Renal pelvis (tissue), 4 donors: ENCODE data around the gene NPRL2. TPM values are rescaled to one million over a fixed set of nuclear protein-coding genes. Genes with fewer than 3 reads are reported as not detected.

ENCODE experiments used
- DNase-seq: peaks from one replicate; pipeline ENCODE4 v3.0.0-alpha.2; 2013
- polyA plus RNA-seq, 3 donors: library from polyadenylated mRNA; unstranded; fragments of 120-200 nt; gene quantifications; one replicate each; pipeline ENCODE4 v1.2.1, GENCODE V29; 2013; ENCODE audit not compliant: insufficient read length in 3 of 3

NPRL2 gene
- polyA plus RNA-seq, 3 donors: 29.2 to 32.9 (median 32.3) TPM

GRCh38 chr3:50375258-50375931 lies 24.8 kb upstream of the NPRL2 start:
- DNase-seq: no peak

DNA sequence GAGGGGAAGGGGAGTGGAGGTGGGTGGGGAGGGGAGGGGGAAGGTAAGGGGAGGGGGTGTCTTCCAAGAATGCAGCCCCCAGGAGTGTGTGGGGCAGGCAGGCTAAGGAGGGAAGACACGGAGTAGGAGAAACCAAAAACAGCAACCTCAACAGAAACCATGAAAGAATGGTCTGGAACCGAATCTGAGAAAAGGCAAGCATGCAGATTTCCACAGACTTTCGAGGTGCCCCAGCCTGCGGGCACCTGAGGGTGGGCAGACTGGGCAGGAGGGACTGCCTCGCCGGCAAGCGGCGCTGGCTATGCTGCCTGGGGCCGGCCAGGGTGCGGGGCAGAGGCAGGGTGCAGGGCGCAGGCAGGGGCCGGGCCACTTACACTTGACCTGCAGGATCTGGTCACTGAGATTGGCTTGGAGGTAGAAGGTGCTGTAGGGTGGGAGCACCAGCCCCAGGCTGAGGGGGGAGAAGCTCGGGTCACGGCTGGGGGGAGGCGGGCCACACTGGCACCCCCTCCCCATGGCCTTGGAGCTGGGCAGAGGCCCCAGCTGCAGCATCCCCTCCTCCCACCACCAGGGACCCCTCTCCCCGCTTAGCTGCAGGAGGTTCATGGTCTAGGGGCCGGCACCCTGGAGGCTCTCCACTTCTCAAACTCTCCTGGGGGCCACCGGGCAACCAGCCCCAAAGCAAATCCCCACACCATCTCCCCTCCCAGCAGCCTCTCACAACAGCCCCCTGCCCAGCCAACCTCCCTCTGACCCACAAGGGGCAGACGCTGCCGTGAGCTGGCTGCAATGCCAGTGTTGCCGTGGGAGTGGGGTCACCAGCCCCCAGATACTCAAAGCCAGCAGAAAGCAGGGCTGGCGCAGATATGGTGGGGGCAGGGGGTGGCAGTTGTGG lies 24.0 kb upstream of the NPRL2 start:
- DNase-seq: no peak

DNA sequence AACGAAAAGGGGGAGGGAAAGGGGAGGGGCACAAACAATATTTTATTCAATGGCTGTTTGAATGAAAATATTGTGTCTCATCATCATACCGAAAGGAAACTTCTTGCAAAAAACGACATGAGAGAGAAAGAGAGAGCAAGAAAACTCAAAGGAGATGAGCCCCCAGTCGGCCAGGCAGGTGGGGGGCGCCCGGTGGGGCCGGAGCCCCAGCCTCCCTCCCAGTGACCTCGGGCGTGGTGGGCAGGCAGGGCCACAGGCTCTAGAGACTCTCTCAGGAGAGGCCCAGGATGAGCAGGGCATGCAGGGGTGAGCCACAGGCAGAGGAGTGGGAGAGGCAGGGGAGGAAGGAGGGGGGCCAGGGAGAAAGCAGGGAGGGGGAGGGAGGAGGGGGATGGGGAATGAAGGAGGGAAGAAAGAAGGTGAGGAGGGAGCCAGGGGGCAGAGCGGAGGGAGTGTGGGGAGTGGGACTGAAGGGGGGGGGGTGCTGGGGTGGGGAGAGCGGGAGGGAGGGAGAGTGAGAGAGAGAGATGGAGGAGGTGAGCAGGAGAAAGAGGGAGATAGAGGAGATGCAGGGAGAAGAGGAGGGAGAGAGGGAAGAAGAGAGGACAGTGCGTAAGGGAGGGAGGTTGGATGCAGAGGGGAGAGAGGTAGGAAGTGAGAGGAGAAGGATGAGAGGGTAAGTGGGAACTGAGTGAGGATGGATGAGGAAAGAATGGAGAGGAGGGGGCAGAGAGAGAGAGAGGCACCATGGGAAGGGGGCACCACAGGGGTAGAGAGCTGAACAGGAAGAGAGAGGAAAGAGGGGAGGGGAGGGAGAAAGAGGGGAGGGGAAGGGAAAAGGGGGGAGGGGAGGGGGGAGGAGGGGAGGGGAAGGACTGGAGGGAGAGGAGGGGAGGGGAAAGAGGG lies 22.8 kb upstream of the NPRL2 start:
- DNase-seq: no peak

GRCh38 chr3:50372349-50372748 lies 21.8 kb upstream of the NPRL2 start:
- DNase-seq: no peak

DNA sequence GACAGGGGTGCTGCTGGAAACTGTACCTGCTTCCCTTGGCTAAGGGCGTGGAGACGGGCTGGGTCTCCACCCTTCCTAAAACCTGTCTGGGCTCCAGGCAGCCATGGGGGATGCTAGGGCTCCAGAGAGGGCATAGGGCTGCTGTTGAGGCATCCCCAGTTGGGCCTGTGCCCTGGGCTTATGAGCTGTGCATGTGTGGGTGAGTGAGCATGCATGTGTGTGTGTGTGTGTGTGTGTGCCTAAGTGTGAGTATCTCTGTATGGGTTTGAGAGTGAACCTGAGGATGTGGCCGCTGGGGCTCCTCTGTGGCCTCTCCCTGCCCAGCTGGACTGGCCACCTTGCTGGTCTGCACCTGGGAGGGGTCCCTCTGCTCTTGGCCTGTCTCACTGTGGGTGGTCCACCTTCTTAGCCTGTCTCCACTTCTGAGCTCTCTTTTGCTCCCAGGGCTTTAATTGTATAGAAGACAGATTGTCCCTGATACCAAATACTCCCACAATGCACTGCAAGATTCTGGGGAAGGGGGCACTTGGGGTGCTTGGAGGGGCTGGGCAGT lies 20.6 kb upstream of the NPRL2 start:
- DNase-seq: no peak

DNA sequence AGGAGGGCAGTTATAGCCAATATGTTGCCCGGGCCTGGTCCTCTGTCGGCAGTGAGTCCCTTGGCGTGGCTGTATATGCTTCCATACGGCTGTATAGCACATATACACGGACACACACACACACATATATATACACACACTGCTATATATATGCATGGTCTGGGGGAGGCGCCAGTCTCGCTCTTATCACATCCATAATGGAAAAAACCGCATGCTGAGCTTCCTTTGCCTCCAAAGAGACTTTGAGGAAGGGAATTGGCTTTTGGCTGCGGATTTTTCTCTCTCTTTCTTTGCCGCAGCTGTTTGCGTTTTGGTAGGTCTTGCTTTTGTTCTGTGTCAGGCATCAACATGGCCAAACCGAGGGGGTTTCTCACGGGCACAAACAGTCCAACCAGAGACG lies 20.0 kb upstream of the NPRL2 start:
- no peak for DNase-seq

DNA sequence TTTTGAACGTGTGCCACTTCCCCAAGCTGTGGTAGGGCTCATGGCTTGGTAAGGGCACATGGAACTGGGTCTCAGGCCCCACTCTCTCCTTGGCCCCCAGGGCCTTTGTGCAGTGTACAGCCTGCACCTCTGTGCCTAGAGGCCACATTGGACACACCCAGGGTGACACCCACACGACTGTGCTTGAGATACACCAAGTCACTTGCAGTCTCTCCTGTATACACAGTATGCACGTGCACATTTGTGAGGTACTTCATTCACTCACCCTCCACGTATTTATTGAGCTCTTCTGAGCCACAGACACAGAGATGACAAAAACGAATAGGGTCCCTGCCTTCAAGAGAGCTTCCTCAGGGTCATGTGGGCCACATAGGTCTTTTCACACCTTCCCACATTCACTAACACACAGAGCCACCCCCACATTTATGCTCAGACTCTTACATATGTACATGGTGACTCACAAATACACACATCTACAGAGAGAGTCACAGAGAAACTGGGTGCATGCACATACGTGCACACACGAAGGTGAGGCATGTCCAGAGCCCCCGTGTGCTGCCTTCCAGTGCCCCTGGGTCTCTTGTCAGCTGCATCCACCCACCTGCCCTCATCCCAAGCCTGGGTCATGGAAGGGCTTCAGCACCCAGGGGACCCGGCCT lies 18.6 kb upstream of the NPRL2 start:
- no peak for DNase-seq

GRCh38 chr3:50365842-50366220 lies 15.3 kb upstream of the NPRL2 start:
- no peak for DNase-seq

DNA sequence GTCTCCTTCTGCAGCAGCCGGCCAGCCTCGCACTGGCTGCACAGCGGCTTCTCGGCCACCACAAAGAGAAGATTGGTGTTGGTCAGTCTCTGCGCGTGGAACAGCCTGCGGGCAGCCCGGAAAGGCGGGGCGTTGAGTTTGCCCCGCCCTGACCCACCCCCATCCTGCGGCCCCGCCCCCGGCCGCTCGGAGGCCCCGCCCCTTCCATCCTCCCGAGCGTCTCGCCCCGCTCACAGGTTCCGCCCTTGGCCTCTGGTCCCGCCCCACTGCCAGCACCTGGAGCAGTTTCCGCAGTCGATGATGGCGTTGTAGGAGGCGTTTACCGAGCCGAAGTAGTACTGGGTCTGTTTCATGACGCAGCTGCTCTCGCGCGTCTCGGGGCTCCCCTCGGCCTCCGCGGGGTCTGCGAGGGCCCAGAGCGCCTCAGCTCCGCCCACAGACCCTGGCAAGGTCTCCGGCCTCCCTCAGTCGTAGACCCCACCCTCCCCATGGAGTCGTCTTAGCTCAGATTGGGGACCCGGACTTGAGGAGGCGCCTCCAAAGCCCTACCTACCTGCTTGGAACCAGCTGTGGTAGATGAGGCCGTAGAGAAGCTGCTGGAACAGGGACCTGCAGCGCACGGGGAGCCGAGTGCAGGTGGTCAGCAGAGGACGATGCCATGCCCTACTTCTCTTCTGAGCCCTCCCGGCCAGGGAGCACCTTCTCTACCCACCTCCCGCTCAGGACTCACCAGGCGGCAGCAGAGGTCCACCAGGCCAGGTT lies 14.7 kb upstream of the NPRL2 start:
- DNase-seq: peak; percentile 76

GRCh38 chr3:50364573-50365079 lies 14.1 kb upstream of the NPRL2 start:
- DNase-seq: no peak

GRCh38 chr3:50359760-50360110 lies 9.2 kb upstream of the NPRL2 start:
- DNase-seq: no peak

DNA sequence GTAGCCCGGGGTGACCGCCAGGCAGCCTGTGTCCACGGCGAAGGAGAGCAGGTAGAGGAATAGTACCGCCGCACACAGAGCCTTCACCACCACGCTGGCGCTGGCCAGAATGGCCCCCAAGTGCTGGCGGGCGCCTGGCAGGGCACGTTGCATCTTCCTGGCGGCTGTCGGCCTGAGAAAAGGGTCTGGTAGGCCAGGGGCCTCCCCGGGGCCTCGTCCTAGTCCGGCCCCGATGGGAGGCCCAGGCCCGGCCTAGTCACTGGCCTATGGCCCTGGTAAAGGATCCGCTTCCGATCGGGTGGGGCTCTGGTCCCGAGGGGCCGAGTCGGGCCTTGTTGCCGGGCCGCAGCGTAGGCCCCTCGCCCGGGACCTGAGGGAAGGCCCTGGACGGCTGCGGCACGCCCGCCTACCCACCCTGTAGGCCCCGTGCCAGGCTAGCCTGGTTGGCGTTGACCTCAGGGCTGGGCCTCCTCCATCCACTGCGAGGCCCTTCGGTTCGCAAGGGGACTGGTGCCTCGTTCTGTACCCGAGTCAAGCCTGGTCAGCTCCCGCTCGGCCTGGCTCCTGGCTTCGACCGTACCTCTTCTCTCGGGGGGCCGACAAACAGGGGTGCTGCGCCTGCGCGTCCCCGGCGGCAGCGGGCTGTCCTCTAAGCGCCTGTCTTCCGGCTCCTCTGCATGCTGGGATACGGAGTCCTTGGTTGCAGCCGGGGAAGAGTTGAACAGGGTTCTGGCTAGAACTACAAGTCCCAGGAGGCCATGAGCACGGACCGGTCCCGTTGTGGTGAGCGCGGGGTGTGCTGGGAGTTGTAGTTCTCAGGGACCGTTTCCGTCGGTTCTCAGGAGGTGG lies 8.6 kb upstream of the NPRL2 start, which contains the start of gene TMEM115:
TSS of gene TMEM115 (minus strand) at position 611 of the 849 bp plus-strand sequence. CDS start at position 153, 458 bp downstream.
- peak; percentile 98 for DNase-seq

GRCh38 chr3:50358355-50358910 lies 7.9 kb upstream of the NPRL2 start:
- DNase-seq: no peak

DNA sequence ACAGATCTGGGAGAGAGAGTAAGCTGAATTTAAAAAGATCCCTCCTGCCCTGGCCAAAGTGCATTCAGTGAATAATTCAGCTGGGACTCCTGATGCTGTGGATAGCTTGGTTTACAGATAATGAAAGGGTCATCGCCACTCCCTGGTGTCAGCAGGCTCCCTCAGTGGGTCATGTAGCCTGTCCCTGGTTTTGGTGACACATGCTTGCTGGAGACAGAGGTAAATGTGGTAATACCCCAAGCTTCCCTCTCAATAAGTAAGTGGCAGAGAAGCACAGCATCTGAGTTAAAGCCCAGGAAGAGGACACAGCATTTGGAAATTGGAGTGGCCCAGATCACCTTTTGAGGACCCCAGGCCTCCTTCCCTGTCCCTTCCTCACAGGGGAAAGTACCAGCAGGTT lies 6.9 kb upstream of the NPRL2 start:
- DNase-seq: no peak

DNA sequence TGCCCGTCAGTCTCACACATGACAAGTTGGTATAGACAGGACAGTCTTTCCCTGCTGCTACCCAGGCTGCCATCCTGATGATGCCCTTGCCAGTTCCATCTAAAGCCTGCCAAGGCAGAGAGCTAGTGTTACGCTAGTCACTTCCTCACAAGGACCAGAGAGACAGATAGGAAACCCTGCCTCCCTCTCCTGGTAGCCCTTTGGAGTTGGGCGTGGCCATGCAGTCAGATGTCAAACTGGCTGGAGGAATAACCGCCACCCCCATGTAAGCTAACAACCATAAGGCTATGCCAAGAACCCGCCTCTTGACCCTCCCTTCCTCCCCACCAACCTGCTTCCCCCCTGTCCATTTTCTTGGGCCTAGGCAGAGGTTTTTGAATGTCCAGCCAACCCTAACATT lies 6.0 kb upstream of the NPRL2 start:
- no peak for DNase-seq

- no peak for DNase-seq
Measured at GRCh38 chr3:50355829-50356552, 5.4 kb upstream of the NPRL2 start.

GRCh38 chr3:50354850-50355249 lies 4.3 kb upstream of the NPRL2 start:
- no peak for DNase-seq

DNA sequence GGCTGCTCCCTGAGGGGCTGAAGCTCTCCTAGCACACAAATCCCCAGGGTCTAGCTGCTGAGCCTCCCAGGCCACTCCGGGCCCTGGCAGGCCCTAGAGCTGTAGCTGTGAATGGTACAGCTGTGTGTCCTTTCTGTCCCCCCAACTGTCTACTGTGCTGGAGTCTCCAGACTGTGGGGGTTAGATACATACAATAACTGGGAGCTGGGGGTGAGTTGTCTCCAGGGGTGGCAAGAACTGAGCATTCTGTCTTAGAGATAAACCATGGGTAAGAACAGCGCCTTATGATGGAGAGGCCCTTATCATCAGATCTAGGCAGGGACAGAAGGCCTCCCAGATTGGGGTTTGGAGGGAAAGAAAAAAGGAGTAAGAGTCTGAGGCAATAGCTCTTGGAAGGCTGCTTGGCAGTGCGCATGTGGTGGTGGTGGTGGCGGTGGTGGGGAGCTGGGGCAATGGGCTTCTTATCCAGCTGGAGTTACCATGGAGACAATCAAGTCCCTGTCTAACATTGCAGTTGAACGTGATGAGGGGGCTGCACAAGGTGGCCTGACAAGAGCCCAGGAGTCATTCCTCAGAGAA lies 3.7 kb upstream of the NPRL2 start:
- DNase-seq: no peak
